Activated naive CD4-positive, alpha-beta T cell treated with anti-CD3 and anti-CD28 coated beads, Interleukin-2, amount 10 ng/mL, durations not matched to agents 7 days and 5 days (primary cell): ENCODE results near the gene ZBTB12.
"Not testable (repeated sequence)": the region's sequence is repeated elsewhere in the genome, so short reads cannot be mapped to it uniquely, and the experiment has no call there.

Source experiments
- CTCF ChIA-PET: fragments of 350-600 bp; sonication (Branson Sonifier 250); formaldehyde crosslinking; loops from one replicate; lab custom pipeline; 2021; ENCODE audit warnings: antibody characterized with exemption; lab: Charles Lee
- DNase-seq: peaks from one replicate; pipeline ENCODE4 v3.0.0-alpha.2; 2020
- H3K27ac Mint-ChIP-seq: one replicate; pipeline ENCODE4 v1.8.0; 2021; ENCODE audit warnings: mild to moderate bottlenecking, moderate library complexity, mixed read lengths
- H3K27me3 Mint-ChIP-seq: one replicate; pipeline ENCODE4 v1.8.0; 2021; ENCODE audit warnings: mild to moderate bottlenecking, mixed read lengths
- H3K36me3 Mint-ChIP-seq: one replicate; pipeline ENCODE4 v1.8.0; 2021; ENCODE audit warnings: mixed read lengths
- H3K4me1 Mint-ChIP-seq: one replicate; pipeline ENCODE4 v1.8.0; 2021; ENCODE audit warnings: mixed read lengths
- H3K4me3 Mint-ChIP-seq: one replicate; pipeline ENCODE4 v1.8.0; 2021; ENCODE audit warnings: mild to moderate bottlenecking, moderate library complexity, mixed read lengths
- H3K9me3 Mint-ChIP-seq: one replicate; pipeline ENCODE4 v1.8.0; 2021; ENCODE audit warnings: mixed read lengths

The ZBTB12 gene

GRCh38 chr6:31857774-31858173 lies 44.1 kb downstream of the ZBTB12 start:
- H3K9me3 Mint-ChIP-seq, H3K27ac Mint-ChIP-seq, CTCF ChIA-PET, H3K27me3 Mint-ChIP-seq, DNase-seq, H3K4me3 Mint-ChIP-seq: not testable (repeated sequence)
- Mint-ChIP-seq H3K4me1 (peaks cover 12% of the 10 kb centered on the region), H3K36me3 (peaks cover 16% of the 10 kb centered on the region)

- CTCF ChIA-PET, result interaction anchor here (0.8 kb wide), 1 partner anchor 11 kb away, joined by 3 read pairs; the partner anchor contains the start of gene NEU1
- not testable (repeated sequence) for H3K36me3 Mint-ChIP-seq, H3K27ac Mint-ChIP-seq
Measured at GRCh38 chr6:31851980-31852718, 49.7 kb downstream of the ZBTB12 start.

GRCh38 chr6:31851485-31851832 lies 50.4 kb downstream of the ZBTB12 start:
- DNase-seq, result no peak
- Mint-ChIP-seq H3K27me3 (no peaks in the 10 kb centered on the region), H3K36me3 (peaks cover 3% of the 10 kb centered on the region), H3K9me3 (peaks cover 6% of the 10 kb centered on the region), H3K4me1 (peaks cover 2% of the 10 kb centered on the region), H3K4me3 (no peak overlapping the region), H3K27ac (no peak overlapping the region)
- CTCF ChIA-PET, result no interaction called here

More at GRCh38 chr6:31851980-31852718, 49.7 kb downstream of the ZBTB12 start:
- H3K4me3 Mint-ChIP-seq, H3K27me3 Mint-ChIP-seq, H3K9me3 Mint-ChIP-seq, H3K4me1 Mint-ChIP-seq, DNase-seq: not testable (repeated sequence)

- Mint-ChIP-seq H3K27ac (no peak overlapping the region), H3K9me3 (peaks cover 6% of the 10 kb centered on the region), H3K4me1 (peaks cover 2% of the 10 kb centered on the region), H3K27me3 (no peaks in the 10 kb centered on the region), H3K36me3 (peaks cover 3% of the 10 kb centered on the region), H3K4me3 (no peak overlapping the region)
- CTCF ChIA-PET, result no interaction called here
- no peak for DNase-seq
Measured at GRCh38 chr6:31850765-31851484, 51.0 kb downstream of the ZBTB12 start.
